ENCODE measurements around the gene PRH2. TPM values are rescaled to one million over a fixed set of nuclear protein-coding genes. Genes with fewer than 3 reads are reported as not detected.

The PRH2 gene
- total RNA-seq, 1 donor from 2014 or later, result not detected

DNA sequence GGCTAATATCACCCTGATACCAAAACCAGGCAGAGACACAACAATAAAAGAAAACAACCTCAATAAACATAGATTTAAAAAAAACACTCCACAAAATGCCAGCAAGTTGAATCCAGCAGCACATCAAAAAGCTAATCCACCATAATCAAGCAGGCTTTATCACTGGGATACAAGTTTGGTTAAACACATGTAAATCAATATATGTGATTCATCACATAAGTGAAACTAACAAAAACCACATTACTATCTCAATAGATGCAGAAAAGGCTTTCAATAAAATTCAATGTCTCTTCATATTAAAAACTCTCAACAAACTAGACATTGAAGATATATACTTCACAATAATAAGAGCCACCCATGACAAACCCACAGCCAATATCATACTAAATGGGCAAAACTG lies 27.0 kb downstream of the PRH2 start:
- H3K36me3 Mint-ChIP-seq (ENCODE audit: insufficient read depth), result peaks cover 43% of the 10 kb centered on the region
- TF ChIP-seq, protein P1, sequence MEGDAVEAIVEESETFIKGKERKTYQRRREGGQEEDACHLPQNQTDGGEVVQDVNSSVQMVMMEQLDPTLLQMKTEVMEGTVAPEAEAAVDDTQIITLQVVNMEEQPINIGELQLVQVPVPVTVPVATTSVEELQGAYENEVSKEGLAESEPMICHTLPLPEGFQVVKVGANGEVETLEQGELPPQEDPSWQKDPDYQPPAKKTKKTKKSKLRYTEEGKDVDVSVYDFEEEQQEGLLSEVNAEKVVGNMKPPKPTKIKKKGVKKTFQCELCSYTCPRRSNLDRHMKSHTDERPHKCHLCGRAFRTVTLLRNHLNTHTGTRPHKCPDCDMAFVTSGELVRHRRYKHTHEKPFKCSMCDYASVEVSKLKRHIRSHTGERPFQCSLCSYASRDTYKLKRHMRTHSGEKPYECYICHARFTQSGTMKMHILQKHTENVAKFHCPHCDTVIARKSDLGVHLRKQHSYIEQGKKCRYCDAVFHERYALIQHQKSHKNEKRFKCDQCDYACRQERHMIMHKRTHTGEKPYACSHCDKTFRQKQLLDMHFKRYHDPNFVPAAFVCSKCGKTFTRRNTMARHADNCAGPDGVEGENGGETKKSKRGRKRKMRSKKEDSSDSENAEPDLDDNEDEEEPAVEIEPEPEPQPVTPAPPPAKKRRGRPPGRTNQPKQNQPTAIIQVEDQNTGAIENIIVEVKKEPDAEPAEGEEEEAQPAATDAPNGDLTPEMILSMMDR (IDR thresholded peaks at IDR 0.05; ENCODE audit: unreplicated experiment), result no peak
- no peak overlapping the region for H3K27ac Mint-ChIP-seq
- H3K9me3 Mint-ChIP-seq (ENCODE audit: low read depth), result peaks cover 39% of the 10 kb centered on the region
- H3K4me1 Mint-ChIP-seq (ENCODE audit: low read depth), result no peaks in the 10 kb centered on the region
- H3K4me3 Mint-ChIP-seq (ENCODE audit: low read depth), result no peak overlapping the region
- DNase-seq (ENCODE audit: low spot score, unreplicated experiment), result no peak
- no peaks in the 10 kb centered on the region for H3K27me3 Mint-ChIP-seq

GRCh38 chr12:10957741-10958140 lies 28.7 kb downstream of the PRH2 start:
- H3K36me3 Mint-ChIP-seq (ENCODE audit: insufficient read depth), result peaks cover 45% of the 10 kb centered on the region
- DNase-seq (ENCODE audit: low spot score, unreplicated experiment), result no peak
- H3K4me1 Mint-ChIP-seq (ENCODE audit: low read depth), result no peaks in the 10 kb centered on the region
- no peak overlapping the region for H3K27ac Mint-ChIP-seq
- no peaks in the 10 kb centered on the region for H3K27me3 Mint-ChIP-seq
- H3K4me3 Mint-ChIP-seq (ENCODE audit: low read depth), result no peak overlapping the region
- peaks cover 37% of the 10 kb centered on the region for H3K9me3 Mint-ChIP-seq (ENCODE audit: low read depth)
- TF ChIP-seq, protein P1 (IDR thresholded peaks at IDR 0.05; ENCODE audit: unreplicated experiment), result no peak

DNA sequence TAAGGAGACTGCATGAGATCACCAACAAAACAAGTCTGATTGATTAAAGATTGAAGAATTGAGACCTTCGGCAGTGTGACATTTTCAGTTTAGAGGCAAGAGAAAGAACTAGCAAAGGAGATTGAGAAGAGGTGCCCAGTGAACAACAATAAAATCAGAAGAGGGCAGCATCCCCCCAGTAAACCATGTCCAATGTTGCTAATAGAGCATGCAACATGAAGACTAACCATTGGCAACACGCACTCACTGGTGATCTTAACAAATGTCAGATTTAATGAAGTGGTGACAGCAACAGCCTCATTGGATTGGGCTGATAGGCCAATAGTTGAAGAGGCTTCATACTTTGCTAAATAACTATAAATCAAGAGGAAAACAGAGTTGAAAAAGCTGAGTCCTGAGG lies 30.8 kb downstream of the PRH2 start:
- H3K4me3 Mint-ChIP-seq (ENCODE audit: low read depth), result no peak overlapping the region
- H3K27me3 Mint-ChIP-seq, result no peaks in the 10 kb centered on the region
- TF ChIP-seq, protein P1 (IDR thresholded peaks at IDR 0.05; ENCODE audit: unreplicated experiment), result no peak
- H3K36me3 Mint-ChIP-seq (ENCODE audit: insufficient read depth), result peaks cover 42% of the 10 kb centered on the region
- H3K4me1 Mint-ChIP-seq (ENCODE audit: low read depth), result peaks cover 5% of the 10 kb centered on the region
- H3K27ac Mint-ChIP-seq, result no peak overlapping the region
- peaks cover 32% of the 10 kb centered on the region for H3K9me3 Mint-ChIP-seq (ENCODE audit: low read depth)
- DNase-seq (ENCODE audit: low spot score, unreplicated experiment), result no peak

DNA sequence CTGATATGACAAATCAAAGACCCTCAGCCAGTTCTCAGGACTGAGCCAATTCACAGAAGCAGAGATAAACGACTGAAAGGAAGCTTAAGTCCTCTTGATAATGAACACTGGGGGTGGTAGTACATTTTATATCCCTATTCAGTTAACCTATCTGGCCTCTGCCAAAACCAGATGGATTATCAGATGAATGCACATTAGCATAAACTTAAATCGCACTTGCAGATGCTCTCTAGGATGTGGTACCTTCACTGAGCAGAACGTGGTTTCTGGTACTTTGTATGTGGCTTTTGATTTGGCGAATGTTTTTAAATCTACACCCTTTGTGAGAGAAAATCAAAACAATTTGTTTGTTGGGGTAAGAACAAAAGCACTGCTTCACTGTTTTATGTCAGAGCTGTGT lies 31.2 kb downstream of the PRH2 start:
- Mint-ChIP-seq H3K27me3 (no peaks in the 10 kb centered on the region), H3K9me3 (ENCODE audit: low read depth) (peaks cover 28% of the 10 kb centered on the region), H3K4me1 (ENCODE audit: low read depth) (peaks cover 5% of the 10 kb centered on the region), H3K27ac (no peak overlapping the region), H3K36me3 (ENCODE audit: insufficient read depth) (peaks cover 38% of the 10 kb centered on the region), H3K4me3 (ENCODE audit: low read depth) (no peak overlapping the region)
- no peak for DNase-seq (ENCODE audit: low spot score, unreplicated experiment)
- TF ChIP-seq, protein P1 (IDR thresholded peaks at IDR 0.05; ENCODE audit: unreplicated experiment), result no peak

DNA sequence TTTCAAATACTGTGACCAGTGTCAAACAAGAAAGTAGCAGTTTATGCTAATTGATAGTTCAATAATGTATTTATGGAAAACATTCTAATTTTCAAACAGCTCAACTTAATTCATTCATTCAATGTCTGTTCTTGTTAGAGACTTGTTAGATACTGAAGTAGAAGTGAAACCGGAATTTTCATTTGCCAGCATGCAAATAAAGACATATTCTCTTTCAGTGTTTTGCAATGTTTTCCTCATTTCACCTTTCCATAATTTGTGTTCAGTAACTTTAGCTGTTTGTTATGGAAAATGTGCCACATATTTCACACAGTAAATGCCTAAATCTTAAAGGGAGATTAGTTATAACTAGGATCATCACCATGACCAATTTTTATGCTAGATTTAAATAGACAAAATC lies 36.4 kb downstream of the PRH2 start:
- H3K36me3 Mint-ChIP-seq (ENCODE audit: insufficient read depth), result peaks cover 26% of the 10 kb centered on the region
- no peaks in the 10 kb centered on the region for H3K27me3 Mint-ChIP-seq
- H3K27ac Mint-ChIP-seq, result no peak overlapping the region
- H3K4me1 Mint-ChIP-seq (ENCODE audit: low read depth), result peaks cover 5% of the 10 kb centered on the region
- TF ChIP-seq, protein P1 (IDR thresholded peaks at IDR 0.05; ENCODE audit: unreplicated experiment), result no peak
- H3K4me3 Mint-ChIP-seq (ENCODE audit: low read depth), result no peak overlapping the region
- DNase-seq (ENCODE audit: low spot score, unreplicated experiment), result no peak
- peaks cover 9% of the 10 kb centered on the region for H3K9me3 Mint-ChIP-seq (ENCODE audit: low read depth)

Measured in progenitor cell of endocrine pancreas (in vitro differentiated cells).